H7 (cell line): ENCODE results near the gene LY6G6F. TPM values are rescaled to one million over a fixed set of nuclear protein-coding genes. Genes with fewer than 3 reads are reported as not detected.

Experiments
- DNase-seq: peaks from one replicate; pipeline ENCODE4 v3.0.0; 2012
- H3K27me3 ChIP-seq: 2 replicates; pipeline ENCODE4 v1.6.0; 2011; ENCODE audit warnings: mild to moderate bottlenecking, low read length; ENCODE audit not compliant: control insufficient read depth, insufficient read depth
- H3K36me3 ChIP-seq: replicated peaks from 2 replicates; pipeline ENCODE4 v1.5.1; 2011; ENCODE audit warnings: low read length; ENCODE audit not compliant: control insufficient read depth, insufficient read depth
- H3K4me3 ChIP-seq: 2 replicates; pipeline ENCODE4 v1.5.1; 2011; ENCODE audit warnings: low read depth, mild to moderate bottlenecking, control low read depth, low read length, moderate library complexity; ENCODE audit not compliant: insufficient read depth
- total RNA-seq: library from RNA; depleted of rRNA; stranded (reverse); fragments of >200 nt; shearing (Covaris generic); gene quantifications from 2 replicates; pipeline ENCODE4 v1.2.3, GENCODE V29; 2014

Gene LY6G6F
- total RNA-seq, 1 experiment from 2014 or later, result not detected

DNA sequence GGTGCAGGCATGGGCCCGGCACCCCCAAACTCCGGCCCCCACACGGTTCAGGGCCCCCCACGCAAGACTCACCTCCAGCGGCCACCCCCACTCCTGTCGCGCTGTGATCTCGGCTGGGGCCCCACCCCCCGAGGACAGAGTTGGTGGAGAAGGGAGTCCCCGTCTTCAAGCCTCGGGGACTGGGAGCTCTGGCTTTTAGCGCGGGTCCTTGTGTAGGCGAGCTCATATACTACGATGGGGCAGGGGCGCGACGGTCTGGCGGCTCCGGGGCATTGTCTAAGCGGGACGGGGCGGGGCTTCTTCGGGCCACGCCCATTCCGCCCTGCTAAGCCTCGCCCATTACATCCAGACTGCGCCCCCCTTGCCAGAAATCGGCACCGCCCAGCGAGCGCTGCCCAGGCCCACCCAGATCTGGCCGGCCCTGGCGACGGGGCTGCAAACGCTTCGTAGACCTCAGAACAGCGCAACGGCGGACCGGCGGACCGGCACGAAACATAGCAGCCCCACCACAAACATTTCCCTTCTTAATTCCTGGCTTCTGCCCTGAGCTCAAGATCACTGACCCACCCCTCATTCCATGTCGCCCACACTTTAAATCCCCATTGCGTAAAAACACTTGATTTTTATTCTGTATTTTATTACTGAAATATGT, 23.4 kb downstream of the LY6G6F start:
- Histone ChIP-seq H3K4me3 (peak overlapping the region; percentile 84), H3K36me3 (peaks cover 29% of the 10 kb centered on the region), H3K27me3 (no peaks in the 10 kb centered on the region)
- DNase-seq, result peak; percentile 98

DNA sequence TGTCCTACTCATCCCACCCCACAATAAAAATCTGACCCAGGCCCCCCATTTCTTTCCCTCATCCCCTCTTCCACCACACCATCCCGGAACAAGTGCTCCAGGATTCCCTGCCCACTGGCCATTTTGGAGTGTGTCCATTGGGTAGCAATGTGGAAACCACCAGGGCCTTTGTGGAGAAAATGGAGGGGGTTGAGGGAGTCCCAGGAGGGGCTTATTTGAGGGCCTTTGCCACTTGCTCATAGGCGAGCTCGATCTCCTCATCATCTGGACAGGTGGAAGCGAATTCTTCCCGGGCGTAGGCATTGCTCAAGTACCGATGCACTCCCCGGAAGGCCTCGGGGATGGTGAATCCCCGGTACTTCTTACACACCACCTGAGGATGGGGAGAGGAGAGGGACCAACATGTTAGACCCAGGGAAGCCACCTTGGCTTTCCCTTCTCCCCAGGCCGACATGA, 24.0 kb downstream of the LY6G6F start:
- DNase-seq, result no peak
- Histone ChIP-seq H3K36me3 (peaks cover 29% of the 10 kb centered on the region), H3K27me3 (no peaks in the 10 kb centered on the region), H3K4me3 (peak overlapping the region; percentile 19)

DNA sequence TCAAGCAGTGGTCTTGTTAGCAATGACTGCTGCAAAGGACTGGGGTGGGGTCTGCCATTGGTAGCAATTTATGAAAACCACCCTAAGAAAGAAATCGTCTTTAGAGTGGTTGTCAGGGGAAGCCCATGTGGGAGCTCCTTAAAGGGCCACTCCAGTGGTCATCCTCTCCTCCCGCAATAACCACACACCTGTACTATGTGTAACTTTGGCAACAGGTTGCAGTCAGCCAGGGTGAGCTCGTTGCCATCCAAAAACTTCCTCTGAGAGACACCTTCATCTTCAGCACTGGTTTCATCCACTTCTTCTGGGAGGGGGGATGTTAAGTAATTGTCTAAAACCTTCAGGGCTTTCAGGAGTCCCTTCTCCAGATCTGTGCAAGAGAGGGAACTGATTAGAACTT, 25.4 kb downstream of the LY6G6F start:
- H3K27me3 ChIP-seq, result no peaks in the 10 kb centered on the region
- peaks cover 27% of the 10 kb centered on the region for H3K36me3 ChIP-seq
- DNase-seq, result no peak
- H3K4me3 ChIP-seq, result no peak overlapping the region

DNA sequence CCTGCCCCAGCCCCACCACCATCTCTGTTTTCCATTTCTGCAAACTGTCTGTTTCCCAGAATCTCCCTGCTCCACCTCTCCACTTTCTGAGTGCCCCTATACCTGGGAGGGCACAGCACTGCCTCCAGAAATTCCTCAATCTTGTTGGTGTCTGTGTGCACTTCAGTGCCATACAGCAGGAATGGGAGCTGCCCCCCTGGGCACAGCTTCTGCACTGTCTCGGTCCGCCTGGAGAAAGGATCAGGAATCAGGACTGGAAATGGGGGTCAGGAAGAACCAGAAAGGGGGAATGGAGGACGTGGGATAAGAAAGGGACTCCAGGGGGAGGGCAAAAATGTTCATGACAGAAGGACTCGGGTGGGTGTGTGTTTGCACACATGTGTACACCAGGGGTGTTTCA, 27.1 kb downstream of the LY6G6F start:
- Histone ChIP-seq H3K27me3 (no peaks in the 10 kb centered on the region), H3K4me3 (no peak overlapping the region), H3K36me3 (peaks cover 20% of the 10 kb centered on the region)
- no peak for DNase-seq

DNA sequence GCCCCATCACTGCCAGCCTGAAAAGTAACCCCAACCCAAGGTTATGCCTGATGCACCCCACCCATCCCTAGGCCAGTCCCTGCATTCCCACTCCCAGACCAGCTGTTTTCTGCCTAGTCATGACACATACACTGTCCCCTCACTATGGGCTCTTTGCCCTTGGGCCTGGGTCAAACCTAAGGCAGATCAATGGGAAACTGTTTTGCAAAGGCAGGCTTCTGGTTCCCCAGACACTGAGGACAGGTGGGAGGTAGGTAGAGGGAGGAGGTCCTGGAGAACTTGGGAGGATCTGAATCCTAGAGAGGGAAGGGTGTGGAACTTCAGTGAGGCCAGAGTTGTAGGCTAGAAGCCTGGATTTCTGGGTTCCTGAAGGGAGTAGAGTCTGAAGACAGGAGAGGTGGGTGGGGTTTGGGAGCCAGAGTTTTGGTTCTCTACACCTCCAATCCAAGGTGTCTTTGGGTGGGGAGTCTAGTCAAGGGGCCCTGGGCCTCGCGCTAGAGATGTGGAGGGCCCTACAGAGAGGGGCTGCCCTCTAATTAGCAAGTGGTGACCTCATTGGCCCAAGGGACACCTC, 27.7 kb downstream of the LY6G6F start:
- H3K27me3 ChIP-seq, result no peaks in the 10 kb centered on the region
- H3K36me3 ChIP-seq, result peaks cover 20% of the 10 kb centered on the region
- peak; percentile 86 for DNase-seq
- H3K4me3 ChIP-seq, result peak overlapping the region; percentile 86

DNA sequence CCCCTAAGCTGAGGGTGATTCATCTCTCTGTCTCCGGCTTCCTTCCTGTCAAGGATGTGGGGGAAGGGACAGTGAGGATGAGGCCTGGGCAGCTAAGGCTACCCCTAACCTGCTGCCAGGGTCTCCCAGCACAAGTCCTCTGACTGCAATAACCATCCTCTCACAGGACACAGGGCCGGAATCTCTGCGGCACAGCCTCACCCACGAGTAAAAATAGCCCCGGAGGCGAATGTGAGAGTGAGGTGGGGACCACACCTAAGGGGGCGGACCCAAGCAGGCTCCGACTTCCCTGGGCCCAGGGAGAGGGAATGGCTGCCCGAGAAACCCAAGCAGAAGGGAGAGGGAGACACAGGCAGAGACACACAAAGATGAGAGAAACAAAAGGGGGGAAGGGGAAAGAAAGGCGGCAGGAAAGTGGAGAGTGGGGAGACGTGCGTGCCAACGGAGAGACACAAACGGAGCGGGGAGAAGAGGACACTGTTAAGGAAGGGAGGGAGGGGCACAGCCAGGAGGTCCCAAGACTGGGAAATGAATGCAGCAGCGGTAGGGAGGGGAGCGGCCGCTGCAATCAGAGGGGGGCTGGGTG, 28.2 kb downstream of the LY6G6F start:
- Histone ChIP-seq H3K4me3 (peak overlapping the region; percentile 86), H3K36me3 (peaks cover 20% of the 10 kb centered on the region), H3K27me3 (no peaks in the 10 kb centered on the region)
- DNase-seq, result peak; percentile 62

DNA sequence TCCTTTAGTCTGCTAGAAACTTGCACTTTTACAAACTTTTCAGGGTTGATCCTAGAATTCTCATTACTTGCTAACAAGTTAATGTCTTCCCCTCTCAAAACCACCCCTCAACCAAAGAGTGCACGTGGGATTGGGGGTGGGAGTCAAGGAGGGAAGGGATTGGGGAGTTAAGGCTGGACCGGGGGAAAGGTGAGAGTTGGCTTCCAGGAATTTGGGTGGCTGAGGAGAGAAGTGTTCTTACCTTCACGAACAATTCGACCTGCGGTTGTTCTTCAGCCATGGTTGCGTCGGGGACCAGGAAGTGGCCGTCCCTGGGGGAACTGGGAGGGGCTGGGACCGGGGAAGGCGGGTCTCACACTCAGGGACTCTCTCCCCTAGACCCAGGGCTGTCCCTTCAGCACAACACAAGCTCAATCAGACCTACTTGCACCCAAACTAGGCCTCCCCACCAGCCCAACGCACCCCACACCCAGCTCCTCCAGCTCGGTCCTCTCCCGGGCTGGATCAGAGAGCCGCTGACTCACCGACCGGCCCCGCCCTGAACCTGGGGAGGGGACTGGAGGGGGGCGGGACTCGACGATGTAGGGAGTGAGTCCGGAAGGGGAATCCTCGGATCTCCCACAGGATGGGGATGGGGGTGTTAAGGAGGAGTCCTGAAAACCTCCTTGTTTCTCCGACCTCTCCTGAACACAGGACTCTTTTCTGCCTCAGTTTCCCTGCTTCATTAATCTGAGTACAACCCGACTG, 29.5 kb downstream of the LY6G6F start, which contains the start of gene CLIC1:
CLIC1 (minus strand) TSS at position 510 of the 747 bp plus-strand sequence; CDS start at position 280, 230 bp downstream.
- Histone ChIP-seq H3K27me3 (no peaks in the 10 kb centered on the region), H3K36me3 (peaks cover 22% of the 10 kb centered on the region), H3K4me3 (peak within 1 kb of the TSS; percentile 86)
- peak; percentile 93 for DNase-seq

DNA sequence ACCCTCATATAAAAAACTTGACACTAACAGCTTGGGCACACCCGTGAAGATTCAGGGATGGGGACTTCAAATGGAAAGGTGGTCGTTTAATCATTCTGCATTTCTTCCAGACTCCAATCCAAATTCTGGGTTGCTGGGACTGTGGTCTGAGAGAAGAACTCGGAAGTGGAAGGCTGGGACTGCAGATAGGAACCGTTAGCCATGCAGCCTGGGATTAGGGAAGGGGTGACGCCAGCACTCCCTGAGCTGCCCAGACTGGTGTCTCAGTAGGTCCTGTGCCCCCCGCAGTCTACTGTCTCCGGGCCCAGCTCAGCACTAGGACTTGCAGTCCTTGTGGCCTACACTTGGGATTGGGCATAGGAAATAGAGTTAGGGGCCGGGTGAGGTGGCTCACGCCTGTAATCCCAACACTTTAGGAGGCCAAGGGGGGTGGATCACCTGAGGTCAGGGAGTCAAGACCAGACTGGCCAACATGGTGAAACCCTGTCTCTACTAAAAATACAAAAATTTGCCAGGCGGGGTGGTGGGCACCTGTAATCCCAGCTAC, 30.2 kb downstream of the LY6G6F start:
- Histone ChIP-seq H3K27me3 (no peaks in the 10 kb centered on the region), H3K36me3 (peaks cover 20% of the 10 kb centered on the region), H3K4me3 (peak overlapping the region; percentile 86)
- no peak for DNase-seq

DNA sequence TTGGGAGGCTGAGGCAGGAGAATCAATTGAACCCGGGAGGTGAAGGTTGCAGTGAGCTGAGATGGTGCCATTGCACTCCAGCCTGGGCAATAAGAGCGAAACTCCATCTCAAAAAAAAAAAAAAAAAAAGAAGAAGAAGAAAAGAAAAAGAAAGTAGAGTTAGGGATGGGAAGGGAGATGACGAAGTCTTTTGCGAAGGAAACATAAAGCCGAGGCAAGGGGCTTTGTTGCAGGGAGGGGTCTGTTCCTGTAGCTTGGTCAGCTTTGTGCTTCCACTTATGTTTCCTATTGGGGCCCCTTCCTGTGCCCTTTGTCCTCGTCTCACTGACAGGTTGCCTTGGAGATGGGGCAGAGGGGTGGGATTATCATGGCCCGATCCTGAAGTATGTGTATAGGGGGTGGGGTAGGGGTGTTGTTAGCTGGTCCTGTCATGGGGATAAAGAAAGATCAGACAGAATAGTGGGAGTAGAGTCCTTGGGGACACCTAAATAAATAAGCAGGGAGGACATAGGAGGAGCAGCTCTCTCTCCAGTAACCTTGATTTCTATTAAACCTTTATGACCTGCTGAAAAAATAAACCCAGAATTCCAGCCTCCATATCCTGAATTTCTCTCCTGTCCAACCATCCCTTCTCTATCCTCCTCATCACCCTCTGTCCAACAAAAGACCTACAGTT, 30.8 kb downstream of the LY6G6F start:
- H3K4me3 ChIP-seq, result no peak overlapping the region
- H3K36me3 ChIP-seq, result peaks cover 16% of the 10 kb centered on the region
- DNase-seq, result no peak
- no peaks in the 10 kb centered on the region for H3K27me3 ChIP-seq

DNA sequence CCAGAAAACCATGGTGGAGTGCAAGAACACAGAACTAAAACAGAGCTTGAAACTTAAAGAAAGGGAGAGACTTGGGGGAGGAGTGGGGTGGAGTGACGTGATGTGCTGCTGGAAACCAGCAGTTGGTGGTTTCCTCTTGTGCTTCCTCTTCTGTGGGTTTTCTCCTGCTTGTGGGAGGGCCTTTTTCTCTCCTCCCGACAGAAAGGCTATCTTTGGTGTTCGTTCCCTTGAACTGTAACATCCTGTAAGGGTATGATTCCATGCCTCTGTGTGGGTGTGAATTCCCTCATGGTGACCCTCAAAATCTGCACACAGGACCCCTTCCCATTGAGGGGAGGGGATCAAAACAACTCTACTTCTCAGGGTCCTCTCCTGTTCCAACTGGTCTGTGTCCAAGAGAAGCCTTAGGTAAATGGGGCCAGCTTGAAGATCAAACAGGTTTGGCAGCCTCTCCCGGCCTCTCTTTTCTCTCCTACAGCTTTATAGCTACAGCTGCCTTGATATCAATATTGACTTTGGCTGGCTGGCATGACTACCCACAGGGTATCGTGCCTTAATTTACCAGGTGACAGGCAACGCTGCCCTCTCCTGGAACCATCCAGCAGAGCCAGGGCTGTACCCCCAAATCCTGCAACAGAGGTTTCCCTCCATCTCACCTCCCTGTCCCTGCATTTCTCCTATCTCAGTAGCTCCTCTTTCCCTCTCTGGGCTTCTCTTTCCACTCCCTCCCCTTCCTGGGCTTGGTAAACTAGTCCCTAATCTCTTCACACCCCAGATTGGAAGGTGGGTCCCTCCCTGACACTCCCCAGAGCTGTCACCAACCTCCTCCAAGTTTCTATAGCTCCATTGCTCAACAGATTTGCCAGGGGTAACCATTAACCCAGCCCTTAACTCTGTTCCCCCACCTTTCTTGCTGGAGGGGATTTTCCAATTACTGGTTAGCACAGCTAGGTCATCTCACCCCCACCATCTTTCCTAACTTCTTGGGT, 31.6 kb downstream of the LY6G6F start:
- Histone ChIP-seq H3K27me3 (no peaks in the 10 kb centered on the region), H3K36me3 (peaks cover 12% of the 10 kb centered on the region), H3K4me3 (no peak overlapping the region)
- DNase-seq, result no peak

DNA sequence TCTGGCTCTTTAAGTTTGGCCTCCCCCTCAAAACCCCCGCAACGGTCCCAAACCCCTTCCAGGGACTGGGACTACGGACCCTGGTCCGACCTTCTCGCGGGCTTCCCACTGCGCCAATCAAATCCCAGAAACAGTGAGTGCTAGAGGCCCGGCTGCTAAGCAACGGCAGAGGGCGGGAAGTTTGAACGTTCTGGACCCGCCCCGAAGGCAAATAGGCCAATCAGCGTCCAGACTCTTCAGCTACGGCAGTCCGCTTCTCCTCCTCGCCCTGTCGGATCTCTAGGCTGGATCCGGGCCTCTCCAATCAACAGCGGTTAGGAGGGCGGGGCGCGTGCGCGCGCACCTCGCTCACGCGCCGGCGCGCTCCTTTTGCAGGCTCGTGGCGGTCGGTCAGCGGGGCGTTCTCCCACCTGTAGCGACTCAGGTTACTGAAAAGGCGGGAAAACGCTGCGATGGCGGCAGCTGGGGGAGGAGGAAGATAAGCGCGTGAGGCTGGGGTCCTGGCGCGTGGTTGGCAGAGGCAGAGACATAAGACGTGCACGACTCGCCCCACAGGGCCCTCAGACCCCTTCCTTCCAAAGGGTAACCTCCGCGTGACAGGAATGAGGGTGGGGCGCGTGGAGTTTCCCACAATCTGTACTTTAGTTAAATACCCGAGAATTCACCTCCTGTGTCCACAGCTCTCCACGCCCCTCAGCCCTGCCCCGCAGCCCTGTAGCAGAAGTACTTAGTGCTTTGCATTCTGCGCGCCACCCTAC, 33.2 kb downstream of the LY6G6F start, which contains the start of gene MSH5:
MSH5 (plus strand) TSS at position 367 of the 758 bp plus-strand sequence. CDS start 462 bp downstream, outside the sequence.
- Histone ChIP-seq H3K27me3 (no peaks in the 10 kb centered on the region), H3K36me3 (peaks cover 4% of the 10 kb centered on the region), H3K4me3 (peak within 1 kb of the TSS; percentile 65)
- DNase-seq, result peak; percentile 98

DNA sequence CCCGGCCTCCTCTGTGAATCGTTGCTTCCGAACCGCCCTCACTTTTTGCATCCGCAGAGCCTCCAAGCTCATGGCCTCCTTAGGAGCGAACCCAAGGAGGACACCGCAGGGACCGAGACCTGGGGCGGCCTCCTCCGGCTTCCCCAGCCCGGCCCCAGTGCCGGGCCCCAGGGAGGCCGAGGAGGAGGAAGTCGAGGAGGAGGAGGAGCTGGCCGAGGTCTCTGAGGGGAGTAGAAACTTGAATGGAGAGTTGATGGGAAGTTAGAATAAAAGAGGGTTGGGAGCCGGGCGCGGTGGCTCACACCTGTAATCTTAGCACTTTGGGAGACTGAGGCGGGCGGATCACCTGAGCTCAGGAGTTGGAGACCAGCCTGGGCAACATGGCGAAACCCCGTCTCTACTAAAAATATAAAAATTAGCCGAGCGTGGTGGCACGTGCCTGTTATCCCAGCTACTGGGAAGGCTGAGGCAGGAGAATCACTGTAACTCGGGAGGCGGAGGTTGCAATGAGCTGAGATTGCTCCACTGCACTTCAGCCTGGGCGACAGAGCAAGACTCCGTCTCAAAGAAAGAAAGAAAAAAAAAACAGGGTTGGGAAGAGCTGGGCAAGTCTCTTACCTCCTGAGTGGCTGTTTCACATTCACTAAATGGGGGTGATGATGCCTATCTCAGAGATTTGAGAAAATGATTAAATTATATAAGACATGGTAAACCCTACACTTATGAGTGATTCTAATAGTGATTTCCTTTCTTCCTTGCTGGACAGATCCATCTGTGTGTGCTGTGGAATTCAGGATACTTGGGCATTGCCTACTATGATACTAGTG, 33.9 kb downstream of the LY6G6F start:
- peak; percentile 73 for DNase-seq
- Histone ChIP-seq H3K4me3 (peak overlapping the region; percentile 65), H3K36me3 (peaks cover 4% of the 10 kb centered on the region), H3K27me3 (no peaks in the 10 kb centered on the region)
